Neuronal stem cell (in vitro differentiated cells): ENCODE measurements around the gene PIK3R1.

Source experiments
- DNase-seq: peaks from one replicate; pipeline ENCODE4 v3.0.0-alpha.2; 2013; ENCODE audit warnings: low spot score
- H2AFZ ChIP-seq: one replicate; pipeline ENCODE4 v1.6.1; 2013; ENCODE audit warnings: mild to moderate bottlenecking, low read length, inconsistent platforms
- H2AK5ac ChIP-seq: 2 replicates; pipeline ENCODE4 v1.6.1; 2013; ENCODE audit warnings: low read depth, mild to moderate bottlenecking, inconsistent platforms, low read length, moderate library complexity, mixed read lengths
- H2BK120ac ChIP-seq: 2 replicates; pipeline ENCODE4 v1.6.1; 2013; ENCODE audit warnings: low read depth, mild to moderate bottlenecking, inconsistent platforms, low read length, moderate library complexity, mixed read lengths
- H2BK12ac ChIP-seq: one replicate; pipeline ENCODE4 v1.6.1; 2013; ENCODE audit warnings: low read length, inconsistent platforms
- H2BK15ac ChIP-seq: 2 replicates; pipeline ENCODE4 v1.6.1; 2013; ENCODE audit warnings: mild to moderate bottlenecking, low read length, inconsistent platforms, mixed read lengths
- H2BK5ac ChIP-seq: one replicate; pipeline ENCODE4 v1.6.1; 2013; ENCODE audit warnings: inconsistent platforms, mild to moderate bottlenecking, low read length, moderate library complexity
- H3K14ac ChIP-seq: one replicate; pipeline ENCODE4 v1.6.1; 2013; ENCODE audit warnings: low read length, inconsistent platforms
- H3K18ac ChIP-seq: 2 replicates; pipeline ENCODE4 v1.6.1; 2013; ENCODE audit warnings: low read length, inconsistent platforms
- H3K23ac ChIP-seq: 2 replicates; pipeline ENCODE4 v1.6.1; 2013; ENCODE audit warnings: low read depth, mild to moderate bottlenecking, mixed read lengths, low read length, inconsistent platforms; ENCODE audit not compliant: poor library complexity
- H3K27ac ChIP-seq: replicated peaks from 3 replicates; pipeline ENCODE4 v1.5.1; 2013; ENCODE audit warnings: low read length, inconsistent platforms
- H3K27me3 ChIP-seq, 3 experiments: 2 replicates each; pipeline ENCODE4 v1.6.1; 2013; ENCODE audit warnings: low read length in 3 of 3, mild to moderate bottlenecking in 2 of 3, inconsistent platforms in 1 of 3, low read depth in 1 of 3, mixed read lengths in 1 of 3, moderate library complexity in 1 of 3; ENCODE audit not compliant: control insufficient read depth in 3 of 3, insufficient read depth in 3 of 3
- H3K36me3 ChIP-seq, 2 donors: replicated peaks in 1 of 2; 2 replicates each; pipeline ENCODE4 v1.6.1; 2013; ENCODE audit warnings: low read length in 2 of 2; ENCODE audit not compliant: control insufficient read depth in 2 of 2, insufficient read depth in 2 of 2
- H3K4ac ChIP-seq: 2 replicates; pipeline ENCODE4 v1.6.1; 2013; ENCODE audit warnings: inconsistent platforms, mild to moderate bottlenecking, low read length, moderate library complexity
- H3K4me1 ChIP-seq, 2 donors: 1 replicate in 1 of 2; 2 replicates in 1 of 2; pipeline ENCODE4 v1.6.1; 2013; ENCODE audit warnings: low read length in 2 of 2, low read depth in 1 of 2; ENCODE audit not compliant: control insufficient read depth in 2 of 2, insufficient read depth in 1 of 2
- H3K4me2 ChIP-seq: one replicate; pipeline ENCODE4 v1.6.1; 2013; ENCODE audit warnings: mild to moderate bottlenecking, low read length, inconsistent platforms; ENCODE audit not compliant: insufficient read depth, poor library complexity, severe bottlenecking
- H3K4me3 ChIP-seq, 2 donors: 2 replicates each; pipeline ENCODE4 v1.5.1; 2013; ENCODE audit warnings: low read length in 2 of 2, mild to moderate bottlenecking in 2 of 2, inconsistent platforms in 1 of 2, moderate library complexity in 1 of 2
- H3K79me1 ChIP-seq: one replicate; pipeline ENCODE4 v1.6.1; 2013; ENCODE audit warnings: low read depth, mild to moderate bottlenecking, inconsistent platforms, low read length, moderate library complexity
- H3K9ac ChIP-seq: one replicate; pipeline ENCODE4 v1.6.1; 2013; ENCODE audit warnings: mild to moderate bottlenecking, low read depth, low read length, inconsistent platforms; ENCODE audit not compliant: poor library complexity
- H3K9me3 ChIP-seq, 2 donors: replicated peaks in 1 of 2; 2 replicates each; pipeline versions ENCODE3 to v1.6.1; 2013; ENCODE audit warnings: low read length in 2 of 2, mild to moderate bottlenecking in 2 of 2, inconsistent platforms in 1 of 2, low read depth in 1 of 2, mixed read lengths in 1 of 2, moderate library complexity in 1 of 2; ENCODE audit not compliant: control insufficient read depth in 2 of 2, insufficient read depth in 1 of 2
- H4K8ac ChIP-seq: one replicate; pipeline ENCODE4 v1.6.1; 2013; ENCODE audit warnings: low read depth, mild to moderate bottlenecking, inconsistent platforms, low read length, moderate library complexity
- H4K91ac ChIP-seq: one replicate; pipeline ENCODE4 v1.6.1; 2013; ENCODE audit warnings: low read length, low read depth, mild to moderate bottlenecking, inconsistent platforms; ENCODE audit not compliant: poor library complexity
- WGBS, 2 donors: extraction: QIAGEN DNeasy Blood & Tissue Kit; methylation state at CpG; one replicate each; pipeline ENCODE4 v1.1.7; 2013; ENCODE audit warnings: missing lambda C conversion rate in 2 of 2, mixed read lengths in 1 of 2; ENCODE audit not compliant: insufficient read length in 2 of 2, insufficient replicate concordance in 1 of 2; ENCODE audit errors: extremely low coverage in 2 of 2; 5-methylcytosine and 5-hydroxymethylcytosine counted together

Gene PIK3R1

DNA sequence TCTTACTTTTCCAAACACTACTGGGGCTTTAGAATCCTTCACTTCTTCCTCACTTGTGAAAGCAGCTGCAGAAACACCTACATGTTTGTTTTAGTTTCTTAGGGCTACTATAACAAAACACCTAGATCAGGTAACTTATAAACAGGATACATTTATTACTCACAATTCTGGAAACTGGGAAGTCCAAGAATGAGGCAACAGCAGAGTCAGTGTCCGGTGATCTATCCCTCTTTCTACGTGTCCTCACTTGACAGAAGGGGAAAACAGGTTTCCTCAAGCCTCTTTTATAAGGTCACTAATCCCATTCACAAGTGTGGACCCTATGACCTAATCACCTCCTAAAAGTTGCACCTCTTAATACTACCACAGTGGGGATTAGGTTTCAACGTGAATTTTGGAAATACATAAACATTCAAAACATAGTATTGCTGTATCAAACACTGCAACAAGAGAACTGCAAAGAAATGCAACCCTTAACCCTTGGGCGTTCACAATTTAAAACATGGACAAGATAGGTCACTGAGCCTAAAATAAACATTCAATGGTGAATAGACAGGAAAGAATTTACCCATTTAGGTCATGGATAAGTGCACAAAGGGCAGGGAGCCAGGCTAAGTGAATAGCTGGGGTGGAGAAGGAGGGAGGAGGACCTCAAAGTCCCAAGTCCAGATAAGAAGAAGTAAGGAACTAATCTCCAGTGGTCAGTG, 104.3 kb downstream of the PIK3R1 start:
- Histone ChIP-seq H3K18ac (no peak overlapping the region), H3K4me1 (peaks cover 0 to 2% of the 10 kb centered on the region in 2 donors), H4K91ac (no peak overlapping the region), H2BK120ac (no peak overlapping the region), H3K9me3 (peaks cover 0 to 3% of the 10 kb centered on the region in 2 donors), H3K9ac (no peak overlapping the region), H3K79me1 (no peaks in the 10 kb centered on the region), H3K23ac (no peak overlapping the region), H2AFZ (no peak overlapping the region), H2BK5ac (no peak overlapping the region), H3K27ac (no peak overlapping the region), H3K36me3 (no peaks in the 10 kb centered on the region), H3K27me3 (no peaks in the 10 kb centered on the region), H2AK5ac (no peak overlapping the region), H3K4me3 (no peak overlapping the region), H3K14ac (no peak overlapping the region), H4K8ac (no peak overlapping the region), H2BK15ac (no peak overlapping the region), H3K4me2 (no peak overlapping the region), H2BK12ac (no peak overlapping the region), H3K4ac (no peak overlapping the region)
- no peak for DNase-seq
- no CpG with 5 or more reads among the region's 4 CpGs for WGBS, 2 donors

- Histone ChIP-seq H3K9me3 (peaks cover 0 to 3% of the 10 kb centered on the region in 2 donors), H4K91ac (no peak overlapping the region), H3K4me2 (no peak overlapping the region), H2BK15ac (no peak overlapping the region), H3K4me3 (no peak overlapping the region), H3K14ac (no peak overlapping the region), H3K4ac (no peak overlapping the region), H3K18ac (no peak overlapping the region), H3K27me3 (no peaks in the 10 kb centered on the region), H2AK5ac (no peak overlapping the region), H2BK120ac (no peak overlapping the region), H3K9ac (no peak overlapping the region), H2BK5ac (no peak overlapping the region), H3K4me1 (peaks cover 0 to 2% of the 10 kb centered on the region in 2 donors), H3K79me1 (no peaks in the 10 kb centered on the region), H3K27ac (no peak overlapping the region), H4K8ac (no peak overlapping the region), H3K23ac (no peak overlapping the region), H3K36me3 (no peaks in the 10 kb centered on the region), H2AFZ (no peak overlapping the region), H2BK12ac (no peak overlapping the region)
- DNase-seq = no peak
- no CpG with 5 or more reads among the region's 5 CpGs for WGBS, 2 donors
These were observed 104.9 kb downstream of the PIK3R1 start for GRCh38 chr5:68320413-68320986.

GRCh38 chr5:68325065-68325580, 109.6 kb downstream of the PIK3R1 start:
- H3K14ac ChIP-seq = no peak overlapping the region
- DNase-seq = no peak
- no peak overlapping the region for H2BK15ac ChIP-seq
- no peak overlapping the region for H4K8ac ChIP-seq
- no peak overlapping the region for H3K4me2 ChIP-seq
- no peaks in the 10 kb centered on the region for H3K27me3 ChIP-seq
- H3K4ac ChIP-seq = no peak overlapping the region
- peaks cover 0 to 2% of the 10 kb centered on the region in 2 donors for H3K4me1 ChIP-seq
- no peak overlapping the region for H3K27ac ChIP-seq
- H2AK5ac ChIP-seq = no peak overlapping the region
- no peak overlapping the region for H2BK120ac ChIP-seq
- H3K23ac ChIP-seq = no peak overlapping the region
- H3K79me1 ChIP-seq = no peaks in the 10 kb centered on the region
- no peak overlapping the region for H4K91ac ChIP-seq
- no peaks in the 10 kb centered on the region for H3K36me3 ChIP-seq
- H3K9me3 ChIP-seq = no peaks in the 10 kb centered on the region
- no peak overlapping the region for H2BK12ac ChIP-seq
- no peak overlapping the region for H2BK5ac ChIP-seq
- H3K9ac ChIP-seq = no peak overlapping the region
- H2AFZ ChIP-seq = no peak overlapping the region
- no CpG with 5 or more reads among the region's 1 CpG for WGBS, 2 donors
- H3K4me3 ChIP-seq = no peak overlapping the region
- H3K18ac ChIP-seq = no peak overlapping the region

DNA sequence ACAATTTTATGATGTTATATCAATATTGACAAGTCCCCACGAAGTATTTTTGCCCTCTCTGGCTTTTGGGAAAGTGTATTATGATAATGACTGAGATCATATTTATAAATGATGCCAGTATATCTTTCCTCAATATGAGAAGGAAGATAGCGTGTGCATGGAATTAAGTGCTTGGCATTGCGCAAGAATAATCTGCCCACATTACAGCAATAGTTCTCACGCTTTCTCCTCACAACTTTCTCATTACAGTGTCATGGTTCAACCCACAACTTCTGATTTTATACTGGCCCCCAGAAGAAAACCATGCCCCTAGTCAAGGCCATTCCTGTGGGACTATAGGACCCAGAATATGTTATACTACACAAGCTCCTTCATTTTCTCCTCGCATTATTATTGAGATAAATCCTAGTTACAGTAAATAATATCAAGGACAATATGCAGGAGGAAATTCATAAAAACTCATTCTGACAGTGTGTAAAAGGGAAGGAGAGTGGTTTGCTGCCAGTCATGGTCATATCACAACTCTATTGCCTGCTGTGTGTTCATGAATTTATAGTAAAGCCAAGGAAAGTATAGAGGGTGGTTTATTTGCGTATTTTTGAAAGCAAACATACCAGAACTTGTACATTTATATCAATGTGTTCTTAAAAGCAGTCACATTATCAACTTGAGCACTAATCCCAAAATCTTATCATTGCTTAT, 114.1 kb downstream of the PIK3R1 start:
- no peaks in the 10 kb centered on the region for H3K4me1 ChIP-seq
- H3K9me3 ChIP-seq = peaks cover 0 to 2% of the 10 kb centered on the region in 2 donors
- H2BK5ac ChIP-seq = no peak overlapping the region
- H3K4me3 ChIP-seq = no peak overlapping the region
- WGBS, 2 donors = no CpG with 5 or more reads among the region's 6 CpGs
- no peak overlapping the region for H2AFZ ChIP-seq
- no peak overlapping the region for H3K14ac ChIP-seq
- H3K4me2 ChIP-seq = no peak overlapping the region
- no peak overlapping the region for H3K9ac ChIP-seq
- H3K27me3 ChIP-seq = no peaks in the 10 kb centered on the region
- no peaks in the 10 kb centered on the region for H3K79me1 ChIP-seq
- no peak overlapping the region for H4K8ac ChIP-seq
- H2BK15ac ChIP-seq = no peak overlapping the region
- no peak overlapping the region for H2BK12ac ChIP-seq
- H3K36me3 ChIP-seq = no peaks in the 10 kb centered on the region
- no peak overlapping the region for H3K4ac ChIP-seq
- H2BK120ac ChIP-seq = no peak overlapping the region
- no peak overlapping the region for H3K27ac ChIP-seq
- H2AK5ac ChIP-seq = no peak overlapping the region
- DNase-seq = no peak
- no peak overlapping the region for H3K23ac ChIP-seq
- H3K18ac ChIP-seq = no peak overlapping the region
- no peak overlapping the region for H4K91ac ChIP-seq
